ENCODE measurements around the gene FBXL7.

The FBXL7 gene

DNA sequence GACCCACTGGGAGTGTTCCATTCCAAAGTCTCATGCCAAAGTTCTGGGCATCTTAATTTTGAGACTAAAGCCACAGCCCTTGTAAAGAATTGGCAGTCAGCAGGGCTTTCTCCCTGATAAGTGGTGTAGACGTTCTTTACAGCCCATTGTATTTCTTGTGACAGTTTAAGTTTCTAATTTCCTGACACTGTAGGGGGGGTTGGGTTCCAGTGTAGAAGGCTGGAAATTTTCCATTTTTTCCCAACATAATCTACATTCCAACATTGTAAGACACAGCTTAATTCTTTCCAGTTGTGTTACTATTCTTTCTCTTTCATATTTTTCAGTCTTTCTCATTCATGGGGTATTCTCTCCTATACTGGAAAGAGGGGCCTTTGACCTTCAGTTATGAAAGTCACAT, 121.1 kb downstream of the FBXL7 start:
- no peak for DNase-seq

DNA sequence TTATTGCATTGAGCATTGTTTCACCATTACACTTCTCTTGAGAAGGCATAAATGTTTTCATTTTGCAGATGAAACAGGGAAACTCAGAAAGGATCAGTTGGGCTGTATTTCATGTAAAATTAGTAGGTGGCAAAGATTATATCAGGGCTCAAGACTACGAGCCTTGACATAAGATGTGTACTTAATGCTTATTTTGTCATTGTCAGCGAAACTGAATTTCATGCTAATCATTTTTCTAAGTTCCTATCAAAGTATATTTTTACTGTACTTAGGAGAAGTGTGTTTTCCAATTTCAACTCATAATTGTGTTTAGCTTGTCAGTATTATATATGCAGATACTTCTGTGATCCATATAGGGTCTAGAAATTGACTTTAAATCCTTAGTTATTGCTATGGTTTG, 123.8 kb downstream of the FBXL7 start:
- DNase-seq = no peak

DNA sequence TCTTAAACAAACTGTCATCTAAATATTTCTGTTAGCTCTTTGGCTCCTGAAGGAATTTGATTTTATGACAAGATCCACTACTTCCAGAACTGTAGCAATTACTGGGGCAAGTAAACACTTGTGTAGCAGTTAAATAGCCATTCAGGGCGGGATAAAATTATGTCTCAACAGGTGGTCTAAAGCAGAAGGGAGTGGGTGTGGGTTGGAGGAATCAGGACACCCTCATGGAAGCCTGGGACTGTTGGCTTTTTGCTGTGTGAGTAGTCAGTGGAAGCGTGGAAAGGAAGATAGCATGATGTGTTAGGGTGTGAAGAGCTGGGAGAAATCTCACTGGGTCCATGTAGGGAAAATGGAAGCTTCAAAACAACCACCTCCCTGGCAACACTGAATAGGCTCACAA, 127.1 kb downstream of the FBXL7 start:
- no peak for DNase-seq

DNA sequence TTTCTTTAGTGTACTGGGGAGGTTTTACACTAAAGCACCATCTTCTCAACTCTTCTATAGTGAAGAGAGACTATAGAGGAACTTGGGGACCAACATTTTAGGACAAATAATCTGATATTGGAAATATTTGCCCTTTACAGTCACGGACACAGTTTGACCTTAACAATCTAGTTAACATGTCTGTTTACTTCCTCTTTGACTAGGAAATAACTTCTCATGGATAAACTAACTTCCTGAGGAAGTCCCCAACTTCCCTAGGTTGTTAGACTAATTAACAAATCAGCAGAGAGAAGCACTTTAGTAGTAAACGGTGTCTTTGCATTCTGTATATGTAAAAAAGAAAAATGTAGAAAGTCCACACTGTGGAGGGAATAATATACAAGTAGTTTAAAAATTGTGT, 127.7 kb downstream of the FBXL7 start:
- DNase-seq = no peak

DNA sequence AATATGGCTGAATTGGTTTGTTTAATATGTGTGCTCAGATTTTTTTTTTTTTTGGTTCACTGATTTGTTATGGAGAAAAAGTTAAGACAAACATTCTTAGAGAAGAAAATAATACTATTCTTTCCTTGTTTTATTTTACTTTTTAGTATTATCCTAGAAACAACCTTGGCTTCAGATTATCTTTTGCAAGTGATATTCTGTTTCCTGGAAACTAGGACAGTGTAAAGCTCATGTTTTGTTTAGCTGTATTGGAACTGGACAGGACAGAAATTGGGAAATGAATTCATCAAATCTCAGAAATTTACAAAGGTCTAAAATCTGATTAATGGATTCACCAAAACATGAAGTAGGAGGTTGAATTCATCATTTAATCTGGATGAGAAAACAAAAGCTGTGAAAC, 130.5 kb downstream of the FBXL7 start:
- no peak for DNase-seq

DNA sequence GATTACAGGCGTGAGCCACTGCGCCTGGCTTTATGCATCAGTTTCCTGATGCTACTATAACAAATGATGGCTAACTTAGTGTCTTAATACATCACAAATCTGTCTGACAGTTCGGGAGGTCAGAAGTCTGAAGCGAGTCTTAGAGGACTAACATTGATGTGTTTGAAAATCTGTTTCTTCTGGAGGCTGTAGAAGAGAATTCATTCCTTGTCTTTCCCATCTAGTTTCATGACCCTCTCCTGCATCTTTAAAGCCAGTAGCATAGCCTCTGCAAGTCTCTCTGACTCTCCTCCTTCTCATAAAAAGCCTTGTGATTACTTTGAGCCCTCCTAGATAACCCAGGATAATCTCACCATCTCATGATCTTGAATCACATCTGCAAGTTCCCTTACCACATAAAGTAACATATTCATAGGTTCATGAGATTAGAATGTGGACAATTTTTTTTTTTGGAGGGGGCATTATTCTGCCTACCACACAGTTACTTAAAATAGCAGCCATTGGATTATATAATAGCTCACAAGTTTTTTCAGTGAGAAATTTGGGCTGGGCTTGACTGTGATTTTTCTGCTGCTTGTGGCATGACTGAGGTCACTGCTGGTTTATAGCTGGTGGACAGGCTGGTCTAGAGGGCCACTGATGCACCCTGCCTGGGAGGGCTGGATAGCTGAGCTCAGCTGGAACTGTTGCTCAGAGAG, 134.8 kb downstream of the FBXL7 start:
- no peak for DNase-seq

DNA sequence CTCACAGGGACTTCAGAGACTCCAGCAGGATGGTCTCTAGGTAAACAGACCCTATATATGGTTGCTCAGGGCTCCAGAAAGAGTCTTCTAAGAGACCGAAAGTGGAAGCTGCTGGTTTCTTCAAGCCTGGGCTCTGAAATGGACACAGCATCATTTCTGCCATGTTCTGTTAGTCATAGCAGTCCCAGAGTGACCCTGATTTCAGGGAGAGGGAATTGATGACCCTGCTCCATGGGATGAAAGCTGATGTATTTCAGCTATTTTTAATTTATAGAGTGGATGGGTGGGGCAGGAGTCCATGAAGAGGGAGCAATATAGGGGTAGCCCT, 135.3 kb downstream of the FBXL7 start:
- DNase-seq = no peak

DNA sequence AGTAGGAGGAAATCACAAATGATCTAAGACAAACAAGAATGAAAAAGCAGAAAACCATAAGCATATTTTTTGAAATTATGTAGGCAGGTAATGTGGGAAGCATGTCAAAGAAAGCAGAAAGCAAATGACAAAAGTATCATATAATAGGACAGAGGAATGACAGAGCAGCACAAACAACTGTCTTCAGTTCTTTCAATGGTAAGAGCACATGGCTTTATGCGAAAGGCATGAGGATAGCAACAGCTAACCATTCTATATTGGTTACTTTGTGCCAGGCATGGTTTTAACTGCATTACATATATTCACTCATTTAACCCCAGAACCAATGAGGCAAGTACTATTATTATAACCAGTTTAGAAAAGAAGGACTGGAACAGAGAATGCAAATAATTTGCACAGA, 137.4 kb downstream of the FBXL7 start:
- DNase-seq = no peak

DNA sequence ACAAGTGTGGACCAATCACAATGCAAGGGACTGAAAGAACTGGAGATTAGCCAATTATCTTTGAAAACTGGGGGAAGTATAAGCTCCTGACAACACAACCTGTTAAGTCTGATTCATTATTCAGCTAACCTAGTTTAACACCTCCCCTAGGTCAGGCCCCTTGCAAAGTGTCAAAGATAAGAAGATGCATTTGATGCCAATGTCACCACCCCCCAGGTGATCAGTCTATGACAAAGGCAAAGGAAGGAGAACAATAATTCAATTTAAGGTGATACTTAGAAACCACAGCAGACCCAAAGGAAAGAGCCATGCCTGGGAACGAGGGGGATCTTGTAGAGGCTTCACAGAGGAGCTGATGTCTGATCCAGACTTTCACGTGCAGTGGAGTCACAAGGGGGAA, 137.9 kb downstream of the FBXL7 start:
- no peak for DNase-seq

DNA sequence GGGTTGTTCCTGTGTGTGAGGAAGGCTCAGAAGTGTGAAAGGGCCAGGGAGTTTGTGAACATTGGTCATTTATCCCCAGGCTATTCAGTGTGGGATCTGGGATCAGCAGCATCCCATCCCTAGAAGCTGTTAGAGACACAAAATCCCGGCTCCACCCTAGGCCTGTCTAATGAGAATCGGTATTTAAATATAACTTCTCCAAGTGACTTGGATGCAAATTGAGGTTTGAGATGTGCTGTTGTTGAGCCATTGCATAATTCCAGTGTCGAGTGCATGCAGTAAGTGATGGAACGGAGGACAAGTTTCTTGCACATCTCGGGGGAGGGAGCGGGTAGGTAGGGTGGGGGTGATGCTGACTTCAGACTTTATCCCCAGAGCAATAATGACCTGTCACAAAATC, 138.3 kb downstream of the FBXL7 start:
- DNase-seq = no peak

DNA sequence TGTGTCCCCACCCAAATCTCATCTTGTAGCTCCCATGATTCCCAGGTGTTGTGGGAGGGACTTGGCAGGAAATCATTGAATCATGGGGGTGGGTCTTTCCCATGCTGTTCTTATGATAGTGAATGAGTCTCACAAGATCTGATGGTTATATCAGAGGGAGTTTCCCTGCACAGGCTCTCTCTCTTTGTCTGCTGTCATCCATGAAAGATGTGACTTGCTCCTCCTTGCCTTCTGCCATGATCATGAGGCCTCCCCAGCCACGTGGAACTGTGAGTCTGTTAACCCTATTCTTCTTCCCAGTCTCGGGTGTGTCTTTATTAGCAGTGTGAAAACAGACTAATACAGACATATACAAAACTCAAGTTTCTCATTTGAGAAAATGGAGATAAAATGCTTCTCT, 139.3 kb downstream of the FBXL7 start:
- DNase-seq = no peak

DNA sequence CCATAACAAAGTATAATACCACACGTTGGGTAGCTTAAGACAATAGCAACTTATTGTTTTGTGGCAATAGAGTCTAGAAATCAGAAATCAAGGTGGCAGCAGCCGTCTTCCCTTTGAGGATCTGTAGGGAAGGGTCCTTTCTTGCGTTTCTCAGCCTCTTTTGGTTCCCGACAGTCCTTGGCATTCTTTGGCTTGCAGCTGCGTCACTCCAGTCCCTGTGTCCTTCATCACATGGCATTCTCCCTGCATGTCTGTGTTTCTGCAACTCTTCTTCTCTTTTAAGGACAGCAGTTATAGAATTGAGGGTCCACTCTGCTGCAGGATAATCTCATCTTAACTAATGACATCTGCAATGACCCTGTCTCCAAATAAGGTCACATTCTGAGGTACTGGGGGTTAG, 140.1 kb downstream of the FBXL7 start:
- no peak for DNase-seq

DNA sequence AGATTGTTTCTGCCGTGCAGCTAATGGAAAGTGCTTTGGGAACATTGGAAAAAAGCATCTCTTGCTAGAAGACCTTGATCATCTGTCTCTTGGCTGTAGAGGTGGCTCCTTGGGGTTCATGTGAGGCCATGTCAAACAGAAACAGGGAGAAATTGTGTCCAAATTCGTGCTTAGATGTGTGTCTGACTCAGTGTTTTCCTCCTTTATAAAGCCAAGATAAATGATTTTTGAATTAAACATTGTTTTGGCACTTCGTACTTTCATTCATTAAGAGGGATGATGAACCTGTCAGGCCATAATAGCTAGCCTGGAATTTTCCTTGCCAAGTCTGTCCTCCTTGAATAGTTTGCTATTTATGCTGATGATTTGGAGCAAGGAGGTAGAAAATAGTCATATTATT, 143.8 kb downstream of the FBXL7 start:
- DNase-seq = no peak

DNA sequence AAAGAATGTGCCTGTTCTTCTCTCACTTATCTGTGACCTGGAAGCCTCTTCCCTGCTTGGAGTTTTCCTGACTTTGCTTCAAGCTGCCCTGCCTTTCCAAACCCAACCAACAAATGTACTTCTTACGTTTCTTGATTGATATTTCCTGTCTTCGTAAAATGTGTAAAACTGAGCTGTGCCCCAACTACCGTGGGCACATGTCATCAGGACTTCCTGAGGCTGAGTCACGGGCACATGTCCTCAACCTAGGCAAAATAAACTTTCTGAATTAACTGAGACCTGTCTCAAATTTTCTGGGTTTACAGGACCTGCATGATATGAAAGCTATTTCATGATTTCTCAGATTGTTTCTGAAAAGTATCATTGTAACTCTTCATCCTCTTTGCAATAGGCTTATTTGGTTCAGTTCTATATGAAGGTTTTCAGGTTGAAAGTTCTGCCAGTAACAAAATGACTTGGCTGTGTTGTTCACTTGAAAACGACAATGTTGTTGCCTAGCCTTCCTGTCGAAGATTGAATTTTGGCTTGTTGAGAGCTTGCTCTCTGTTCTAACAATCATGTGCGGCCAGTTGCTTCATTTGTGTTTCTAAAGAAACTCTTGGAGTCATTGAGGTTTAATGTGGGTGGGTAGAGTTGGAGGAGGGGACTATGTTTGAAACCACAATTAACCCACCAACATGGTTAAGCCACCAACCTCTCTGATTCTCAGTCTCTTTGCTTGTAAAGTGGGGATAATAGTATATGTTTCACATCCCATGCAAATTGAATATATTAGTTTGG, 145.6 kb downstream of the FBXL7 start:
- DNase-seq = no peak

DNA sequence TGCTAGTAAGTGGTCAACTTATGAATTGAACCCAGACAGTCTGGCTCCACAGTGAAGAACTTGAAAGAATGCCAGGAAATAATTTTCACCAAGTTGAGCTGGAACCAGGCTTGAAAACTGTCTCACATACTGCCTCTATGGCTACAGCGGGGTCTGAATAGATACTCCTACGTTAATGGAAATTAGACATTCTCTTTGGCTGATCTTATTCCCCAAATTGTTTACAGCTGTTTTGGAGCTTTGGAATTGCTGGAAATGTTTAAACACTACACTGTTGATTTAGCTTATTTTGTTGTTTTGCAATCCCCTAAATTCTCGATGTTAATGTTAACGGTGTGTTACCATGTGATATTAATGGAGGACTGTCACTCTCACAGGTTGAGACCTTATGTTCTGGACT, 146.4 kb downstream of the FBXL7 start:
- DNase-seq = no peak

DNA sequence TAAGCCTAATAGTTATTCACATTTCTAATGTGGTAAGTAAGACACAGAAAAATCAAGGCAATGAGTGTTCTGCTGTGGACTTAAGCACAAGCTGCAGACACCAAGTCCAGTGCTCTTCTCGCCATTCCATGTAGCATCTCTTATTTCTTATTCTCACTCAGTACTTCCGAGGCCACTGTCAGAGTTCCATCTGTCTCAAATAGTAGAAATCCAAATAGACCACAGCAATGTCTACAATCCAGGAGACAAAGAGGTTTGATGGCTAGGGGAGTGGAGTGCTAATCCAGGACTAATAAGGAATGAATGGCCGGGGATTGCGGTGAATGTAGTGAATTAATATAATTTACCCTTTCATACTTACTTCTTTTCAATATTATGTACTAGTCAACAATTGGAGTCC, 147.3 kb downstream of the FBXL7 start:
- no peak for DNase-seq

DNA sequence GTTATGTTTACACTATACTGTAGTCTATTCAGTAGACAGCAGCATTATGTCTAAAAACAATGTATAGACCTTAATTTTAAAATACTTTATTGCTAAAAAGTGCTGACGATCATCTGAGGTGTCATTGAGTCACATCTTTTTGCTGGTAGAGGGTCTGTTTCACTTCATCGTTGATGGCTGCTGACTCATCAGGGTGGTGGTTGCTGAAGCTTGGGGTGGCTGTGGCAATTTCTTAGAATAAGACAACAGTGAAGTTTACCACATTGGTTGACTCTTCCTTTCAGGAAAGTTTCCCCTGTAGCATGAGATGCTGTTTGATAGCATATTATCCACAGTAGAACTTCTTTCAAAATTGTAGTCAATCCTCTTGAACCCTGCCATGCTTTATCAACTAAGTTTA, 150.3 kb downstream of the FBXL7 start:
- DNase-seq = no peak

DNA sequence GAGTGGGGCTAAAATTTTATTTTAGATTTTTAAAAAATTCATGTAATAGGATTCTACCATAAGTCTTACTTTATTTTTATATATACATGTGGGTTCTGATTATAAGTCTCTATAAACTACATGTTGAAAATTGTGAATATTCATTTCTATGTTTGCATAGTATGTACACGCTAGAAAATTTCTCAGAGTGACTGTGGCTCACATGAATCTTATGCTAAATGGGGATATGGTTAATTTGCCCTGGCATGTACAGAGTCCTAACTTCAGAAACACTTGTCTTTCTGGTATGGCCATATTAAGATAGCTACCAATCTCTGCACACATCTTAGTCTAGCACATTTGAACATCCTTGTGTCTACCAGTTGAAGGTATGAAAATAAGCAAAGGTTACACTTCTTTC, 154.8 kb downstream of the FBXL7 start:
- DNase-seq = no peak

DNA sequence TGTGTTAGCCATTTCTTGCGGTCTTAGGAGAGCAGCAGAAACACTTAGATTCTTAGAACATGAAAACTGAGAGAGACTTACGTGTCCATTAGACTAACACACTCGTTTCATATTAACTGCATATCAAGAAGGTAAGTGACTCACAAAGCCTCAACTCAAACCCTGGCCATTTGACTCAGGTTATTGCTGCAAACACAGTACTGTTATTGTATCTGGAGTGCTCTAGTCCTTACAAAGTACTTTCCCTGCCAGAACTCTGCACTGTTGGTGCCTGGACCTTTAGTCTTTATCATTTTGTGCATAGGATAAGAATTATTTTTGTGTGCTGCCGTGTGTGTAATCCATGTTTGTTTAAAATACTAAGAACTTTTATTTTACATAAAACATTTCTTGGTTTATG, 155.7 kb downstream of the FBXL7 start:
- no peak for DNase-seq

DNA sequence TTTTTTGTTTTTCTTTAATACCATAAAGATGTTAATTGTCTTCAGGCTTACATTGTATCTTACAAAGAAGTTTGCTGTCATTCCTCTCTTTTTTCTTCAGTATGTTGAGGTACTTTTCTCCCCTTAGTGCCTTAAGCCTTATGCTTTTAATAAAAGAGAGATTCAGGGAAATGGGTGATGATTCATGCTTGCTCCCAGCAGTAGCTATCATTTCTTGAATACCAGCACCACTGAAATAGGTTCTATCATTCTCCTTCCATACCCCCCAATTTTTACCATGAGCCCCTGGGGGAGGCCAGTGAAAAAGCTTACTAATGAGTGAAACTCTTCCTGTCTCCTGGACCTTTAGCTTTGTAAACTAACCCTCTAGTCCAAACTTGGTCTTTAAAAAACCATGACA, 165.0 kb downstream of the FBXL7 start:
- DNase-seq = no peak

DNA sequence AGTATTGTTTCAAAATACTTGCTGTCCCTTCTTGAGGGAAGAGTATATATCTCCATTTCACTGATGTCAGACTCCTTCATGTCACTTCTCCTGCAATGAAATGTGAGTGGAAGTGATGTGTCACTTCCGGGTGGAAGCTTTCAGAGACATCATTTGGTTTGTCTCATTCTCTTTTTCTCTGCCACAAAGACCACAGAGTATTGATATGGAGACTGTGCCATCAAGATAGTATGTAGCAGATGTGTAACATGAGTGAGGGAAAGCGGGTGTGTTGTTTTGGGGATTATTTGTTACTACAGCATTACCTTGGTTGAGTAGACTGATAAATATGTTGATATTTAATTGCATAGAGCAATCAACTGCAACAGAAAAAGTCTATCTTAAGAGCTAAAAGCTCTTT, 169.8 kb downstream of the FBXL7 start:
- no peak for DNase-seq

DNA sequence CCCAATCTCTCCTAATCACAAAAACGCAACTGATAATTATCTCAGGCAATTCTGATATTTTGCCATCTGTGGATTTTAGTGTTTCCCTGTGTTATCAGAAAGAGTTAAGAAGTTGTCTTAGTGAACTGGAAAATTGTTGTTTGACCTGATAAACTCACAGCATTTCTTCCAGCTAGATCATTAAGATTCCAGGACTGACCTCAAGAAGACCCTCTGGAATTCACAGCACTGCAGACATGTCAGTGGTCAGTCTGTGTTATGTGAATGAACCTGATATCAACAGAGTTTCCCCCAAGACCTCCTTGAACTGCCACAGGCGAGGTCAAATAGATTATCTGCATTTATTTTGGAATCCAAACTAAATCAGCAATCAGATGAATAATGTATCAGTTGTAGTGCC, 174.7 kb downstream of the FBXL7 start:
- DNase-seq = no peak

DNA sequence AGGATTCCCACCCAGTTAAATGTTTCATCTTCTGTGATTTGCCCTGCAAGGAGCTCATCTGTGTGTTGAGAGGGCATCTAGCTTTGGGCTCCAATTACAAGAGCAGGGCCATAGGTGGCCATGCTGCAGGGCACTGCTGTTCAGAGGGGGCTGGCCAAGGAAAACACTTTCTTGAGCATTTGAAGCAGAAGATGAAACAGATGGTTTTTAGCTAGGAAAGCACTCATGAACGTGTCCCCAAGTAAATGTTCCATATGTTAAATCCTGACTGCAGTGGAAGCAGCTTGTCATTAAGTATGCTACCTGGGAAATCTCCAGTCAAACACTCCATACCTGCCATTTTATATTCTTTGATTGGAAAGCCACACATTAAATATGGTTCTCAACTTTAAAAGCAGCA, 176.6 kb downstream of the FBXL7 start:
- DNase-seq = no peak

DNA sequence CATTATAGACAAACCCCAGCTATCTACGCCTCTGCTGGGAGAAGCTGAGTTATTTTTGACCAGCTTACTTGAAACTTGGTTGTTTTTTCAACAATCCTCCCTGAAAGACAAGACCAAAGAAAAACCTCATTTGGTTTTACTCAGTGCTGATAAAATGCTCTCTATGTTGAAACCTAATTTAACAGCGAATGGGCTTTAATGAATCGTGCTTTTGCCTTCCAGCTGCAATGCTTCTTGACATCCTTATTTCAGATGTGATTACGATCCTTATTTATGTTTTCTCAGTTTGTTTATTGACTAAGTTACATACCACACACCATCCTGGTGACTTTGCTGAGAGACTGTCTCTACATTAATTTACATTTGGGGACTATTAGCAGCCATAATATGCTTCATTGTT, 179.2 kb downstream of the FBXL7 start:
- no peak for DNase-seq

DNA sequence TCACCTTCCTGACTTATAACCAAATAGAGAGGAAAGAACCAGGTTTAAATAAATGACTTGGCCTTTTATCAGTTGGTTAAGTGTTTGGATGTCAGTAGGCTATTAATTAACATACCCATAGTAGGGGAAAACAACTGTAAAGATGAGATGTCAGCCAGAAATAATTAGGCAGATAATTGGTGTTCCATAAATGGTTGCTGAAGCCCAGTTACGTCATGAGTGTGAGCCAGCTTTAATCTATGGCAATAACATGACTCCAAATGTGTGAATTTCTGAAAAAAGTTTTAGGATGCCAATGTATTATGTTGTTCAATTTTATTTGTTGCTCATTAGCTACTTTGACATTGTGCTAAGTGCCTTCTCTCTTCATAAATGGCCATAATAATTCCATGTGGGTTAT, 180.5 kb downstream of the FBXL7 start:
- no peak for DNase-seq
